RCC 7860 (cell line): ENCODE data around the gene TTLL12.

Experiments used
- DNase-seq: peaks from one replicate; pipeline ENCODE4 v3.0.0-alpha.2; 2015; ENCODE audit warnings: low spot score
- FAIRE-seq: peaks from 2 replicates; lab custom pipeline; 2012; peaks lifted over from hg19 to GRCh38; lab: Jason Lieb, UNC

The TTLL12 gene

GRCh38 chr22:43174941-43175531 lies 11.9 kb downstream of the TTLL12 start:
- FAIRE-seq = no peak
- DNase-seq = no peak

- DNase-seq (no peak), FAIRE-seq (no peak)
Measured at GRCh38 chr22:43173976-43174720, 12.8 kb downstream of the TTLL12 start.

- FAIRE-seq = no peak
- no peak for DNase-seq
Measured at GRCh38 chr22:43173566-43173965, 13.4 kb downstream of the TTLL12 start.

GRCh38 chr22:43172191-43172590 lies 14.7 kb downstream of the TTLL12 start:
- no peak for FAIRE-seq
- no peak for DNase-seq

GRCh38 chr22:43171607-43172006 lies 15.3 kb downstream of the TTLL12 start:
- DNase-seq (no peak), FAIRE-seq (no peak)

GRCh38 chr22:43171019-43171491 lies 15.9 kb downstream of the TTLL12 start:
- DNase-seq (no peak), FAIRE-seq (no peak)

GRCh38 chr22:43170131-43170480 lies 16.8 kb downstream of the TTLL12 start:
- no peak for DNase-seq
- FAIRE-seq = no peak

GRCh38 chr22:43169310-43170130 lies 17.4 kb downstream of the TTLL12 start:
- DNase-seq (no peak), FAIRE-seq (no peak)

GRCh38 chr22:43168471-43169309 lies 18.2 kb downstream of the TTLL12 start:
- DNase-seq = no peak
- FAIRE-seq = no peak

GRCh38 chr22:43167001-43167589 lies 19.8 kb downstream of the TTLL12 start:
- no peak for DNase-seq
- FAIRE-seq = no peak

GRCh38 chr22:43166132-43166930 lies 20.6 kb downstream of the TTLL12 start:
- FAIRE-seq (no peak), DNase-seq (no peak)

- DNase-seq = no peak
- no peak for FAIRE-seq
Measured at GRCh38 chr22:43164636-43165035, 22.3 kb downstream of the TTLL12 start.

- FAIRE-seq (no peak), DNase-seq (no peak)
Measured at GRCh38 chr22:43163241-43163795, 23.6 kb downstream of the TTLL12 start.

- DNase-seq = no peak
- no peak for FAIRE-seq
Measured at GRCh38 chr22:43162412-43163150, 24.4 kb downstream of the TTLL12 start.

GRCh38 chr22:43160497-43161126 lies 26.3 kb downstream of the TTLL12 start:
- FAIRE-seq (no peak), DNase-seq (no peak)

GRCh38 chr22:43159484-43160178 lies 27.3 kb downstream of the TTLL12 start:
- FAIRE-seq = no peak

GRCh38 chr22:43158778-43159483 lies 28.0 kb downstream of the TTLL12 start:
- DNase-seq (no peak), FAIRE-seq (no peak)

More at GRCh38 chr22:43159484-43160178, 27.3 kb downstream of the TTLL12 start:
- no peak for DNase-seq
